K562 (cell line): ENCODE results near the gene AMOTL1. TPM values are rescaled to one million over a fixed set of nuclear protein-coding genes. Genes with fewer than 3 reads are reported as not detected.

ENCODE experiments used
- ATAC-seq: fragments of 200-7000 bp; cut with Tn5 transposase; 3 replicates; pipeline ENCODE4 v1.9.1; 2020; ENCODE audit warnings: moderate library complexity
- BruUV-seq: library from RNA; stranded (reverse); fragments of 400-500 nt; replicated peaks from 2 replicates; lab custom pipeline; 2021; lab: Mats Ljungman, UMichigan
- CTCF ChIA-PET: fragments of 300-600 bp; formaldehyde crosslinking; extraction: SDS; loops from one replicate; lab custom pipeline; 2021; ENCODE audit warnings: low intra/inter-chr PET ratio; lab: Yijun Ruan, JAX
- POLR2A ChIA-PET: fragments of 300-600, 350-650 bp; sonication (Branson Sonifier 250); formaldehyde crosslinking; extraction: SDS; loops from one replicate; lab custom pipeline; 2021; ENCODE audit warnings: antibody characterized with exemption, inconsistent platforms; lab: Yijun Ruan, JAX
- DNase-seq, 4 experiments: peaks; one replicate each; pipeline versions ENCODE4 v3.0.0 to v3.0.0-alpha.2; 2011 to 2018; ENCODE audit warnings: low spot score in 3 of 4, mixed read lengths in 3 of 4; ENCODE audit errors: extremely low read depth in 1 of 4
- FAIRE-seq: peaks from 2 replicates; lab custom pipeline; 2011; peaks lifted over from hg19 to GRCh38; lab: Jason Lieb, UNC
- H2AFZ ChIP-seq: 2 replicates; pipeline ENCODE4 v1.6.0; 2011; ENCODE audit warnings: low read depth, low read length, control low read depth, inconsistent platforms
- H3K27ac ChIP-seq: fragments of 200-600 bp; 3 replicates; pipeline ENCODE4 v1.8.0; 2011; ENCODE audit warnings: low read depth, mild to moderate bottlenecking, control low read depth, inconsistent platforms, low read length, moderate library complexity, mixed read lengths; ENCODE audit errors: extremely low read depth
- H3K27me3 ChIP-seq, 2 experiments: fragments of 300-600 bp in 1 of 2; 2 replicates in 1 of 2; 3 replicates in 1 of 2; pipeline versions ENCODE4 v1.6.0 to v1.8.0; 2011; ENCODE audit warnings: inconsistent platforms in 2 of 2, low read length in 2 of 2, mild to moderate bottlenecking in 1 of 2, mixed read lengths in 1 of 2, moderate library complexity in 1 of 2; ENCODE audit not compliant: control insufficient read depth in 2 of 2, insufficient read depth in 2 of 2
- H3K36me3 ChIP-seq: fragments of 300-600 bp; 3 replicates; pipeline ENCODE4 v1.8.0; 2011; ENCODE audit warnings: mild to moderate bottlenecking, low read length, inconsistent platforms; ENCODE audit not compliant: control insufficient read depth, insufficient read depth
- H3K4me1 ChIP-seq, 2 experiments: fragments of 200-600 bp in 1 of 2; replicated peaks in 1 of 2; 2 replicates in 1 of 2; 3 replicates in 1 of 2; pipeline versions ENCODE4 v1.5.1 to v1.8.0; 2011; ENCODE audit warnings: inconsistent platforms in 2 of 2, low read length in 2 of 2, mild to moderate bottlenecking in 1 of 2, mixed read lengths in 1 of 2, moderate library complexity in 1 of 2; ENCODE audit not compliant: control insufficient read depth in 2 of 2, insufficient read depth in 2 of 2
- H3K4me2 ChIP-seq: 2 replicates; pipeline ENCODE4 v1.6.1; 2011; ENCODE audit warnings: low read length, control low read depth, inconsistent platforms, mixed read lengths; ENCODE audit not compliant: insufficient read depth
- H3K4me3 ChIP-seq: fragments of 200-600 bp; sonication (generic), shearing (Covaris generic); 2 replicates; pipeline ENCODE4 v1.5.1; 2016; ENCODE audit warnings: control low read depth, inconsistent platforms
- H3K79me2 ChIP-seq: fragments of 200-600 bp; 3 replicates; pipeline ENCODE4 v1.8.0; 2011; ENCODE audit warnings: low read length, inconsistent platforms; ENCODE audit not compliant: control insufficient read depth, insufficient read depth
- H3K9ac ChIP-seq, 2 experiments: 2 replicates each; pipeline versions ENCODE4 v1.6.0 to v1.6.1; 2011; ENCODE audit warnings: low read depth in 2 of 2, low read length in 2 of 2, control low read depth in 1 of 2, inconsistent platforms in 1 of 2, mild to moderate bottlenecking in 1 of 2, mixed read lengths in 1 of 2; ENCODE audit not compliant: insufficient read depth in 1 of 2
- H3K9me1 ChIP-seq: one replicate; pipeline ENCODE4 v1.6.0; 2011; ENCODE audit warnings: inconsistent platforms, mild to moderate bottlenecking, low read length, moderate library complexity; ENCODE audit not compliant: control insufficient read depth, insufficient read depth
- H3K9me3 ChIP-seq: replicated peaks from 2 replicates; pipeline ENCODE4 v1.5.1; 2011; ENCODE audit warnings: low read depth, low read length, inconsistent platforms; ENCODE audit not compliant: control insufficient read depth, insufficient read depth
- H4K20me1 ChIP-seq: replicated peaks from 2 replicates; pipeline ENCODE4 v1.6.1; 2011; ENCODE audit warnings: low read length, inconsistent platforms, mixed read lengths; ENCODE audit not compliant: control insufficient read depth, insufficient read depth
- CTCF ChIP-seq, 3 experiments: IDR thresholded peaks in 2 of 3; conservative IDR thresholded peaks in 1 of 3; 2 replicates each; pipeline ENCODE4 v1.5.1; 2011 to 2012; ENCODE audit warnings: low read length in 3 of 3, mild to moderate bottlenecking in 3 of 3, control low read depth in 2 of 3, improper control_type of control experiment in 1 of 3, inconsistent platforms in 1 of 3, low read depth in 1 of 3, mixed read lengths in 1 of 3, moderate library complexity in 1 of 3; ENCODE audit not compliant: insufficient read depth in 2 of 3
- MAFK ChIP-seq: IDR thresholded peaks from 2 replicates; pipeline ENCODE4 v1.6.1; 2011; ENCODE audit warnings: low read length, improper control_type of control experiment
- RAD21 ChIP-seq, 2 experiments: fragments of 250-450 bp in 1 of 2; fragments of 450-650 bp in 1 of 2; sonication (Bioruptor Pico) in 1 of 2; formaldehyde crosslinking in 1 of 2; IDR thresholded peaks in 1 of 2; conservative IDR thresholded peaks in 1 of 2; 2 replicates each; pipeline versions ENCODE4 v1.4.0 to v1.8.0; 2020 to 2022; ENCODE audit warnings: mild to moderate bottlenecking in 2 of 2, moderate library complexity in 1 of 2
- REST ChIP-seq, 2 experiments: fragments of 450-650 bp; formaldehyde crosslinking in 1 of 2; IDR thresholded peaks; 2 replicates each; pipeline versions ENCODE4 v1.4.0 to v1.6.1; 2014 to 2020; ENCODE audit warnings: mild to moderate bottlenecking in 2 of 2, borderline replicate concordance in 1 of 2, low read depth in 1 of 2
- TGIF2 ChIP-seq: sonication (generic); formaldehyde crosslinking; IDR thresholded peaks from 2 replicates; pipeline ENCODE4 v1.8.1; 2022; ENCODE audit warnings: mild to moderate bottlenecking, missing genetic modification reagents, moderate library complexity
- WGBS: fragments of 100-300 bp; shearing (Covaris generic); methylation state at CpG from one replicate; pipeline ENCODE4 v1.1.6; 2016; ENCODE audit warnings: low coverage, mixed read lengths; ENCODE audit not compliant: insufficient coverage; ENCODE audit errors: missing lambda C conversion rate; 5-methylcytosine and 5-hydroxymethylcytosine counted together
- in situ Hi-C: fragments of 300-500 bp; cut with MboI; formaldehyde crosslinking; loops from 4 replicates; pipeline ENCODE4 v1.15.0; 2018; ENCODE audit warnings: inconsistent platforms, mixed read lengths
- intact Hi-C: fragments of 100-400 bp; cut with micrococcal nuclease; formaldehyde crosslinking; loops from 2 replicates; pipeline ENCODE4 v1.14.2; 2022
- polyA plus RNA-seq, 8 experiments: library from polyadenylated mRNA; depleted of rRNA in 4 of 8; stranded (reverse) in 5 of 8; unstranded in 3 of 8; fragments of >200 nt; fragmentation: Nextera tagmentation in 2 of 8; fragmentation: Illumina TruSeq in 1 of 8; extraction: Ambion mirVana in 2 of 8; extraction: Trizol in 1 of 8; gene quantifications; 2 replicates each; pipeline versions ENCODE4 v1.2.1 to v1.2.3, GENCODE V29; 2011 to 2014; ENCODE audit warnings: inconsistent platforms in 1 of 8, missing spikeins in 1 of 8
- total RNA-seq, 7 experiments: library from RNA; depleted of rRNA in 6 of 7; stranded (reverse); fragments of >200 nt in 6 of 7; fragmentation: Illumina TruSeq in 2 of 7; extraction: Trizol in 2 of 7; gene quantifications; 2 replicates each; pipeline versions ENCODE4 v1.2.1 to v1.2.3, GENCODE V29; 2011 to 2021; ENCODE audit warnings: low replicate concordance in 1 of 7

AMOTL1 gene
- total and polyA plus RNA-seq, 9 of the 15 experiments (the other 6 are each of a cell fraction or from before 2014, with no cell fraction given): 4.0 to 35.4 (median 14.0) TPM

- POLR2A ChIA-PET: interaction anchor here (0.6 to 1.4 kb wide), 4 partner anchors 12 to 19 kb away, joined by 3 read pairs; no protein-coding TSS in a partner anchor
- CTCF ChIA-PET: no interaction called here
Observed at GRCh38 chr11:94735907-94736306, 32.2 kb upstream of the AMOTL1 start.

More at GRCh38 chr11:94735907-94736306, 32.2 kb upstream of the AMOTL1 start:
- in situ Hi-C loops: no loop called here
- Histone ChIP-seq H3K79me2 (no peaks in the 10 kb centered on the region), H3K9me3 (no peaks in the 10 kb centered on the region), H4K20me1 (no peaks in the 10 kb centered on the region)
- TF ChIP-seq MAFK (no peak), TGIF2 (CRISPR knock-in tag) (no peak), RAD21 (CRISPR knock-in tag; conservative IDR thresholded peaks at IDR 0.05 in 1 of 2, IDR thresholded peaks at IDR 0.05 in 1 of 2) (peak in 1 of 2 experiments; percentile 57; a peak in 3 of 4 replicates), REST (IDR thresholded peaks at IDR 0.05; ENCODE audit: borderline replicate concordance) (0 out of 2 replicates have a peak, but pooled peaks have one; percentile 12), REST (CRISPR knock-in tag; IDR thresholded peaks at IDR 0.05; ENCODE audit: low read depth) (no peak), CTCF (IDR thresholded peaks at IDR 0.05 in 2 of 3, conservative IDR thresholded peaks at IDR 0.05 in 1 of 3; ENCODE audit: insufficient read depth in 2 of 3, low read depth in 1 of 3, low read length in 3 of 3) (peak in 2 of 3 experiments; percentile 8 to 9; a peak in 1 of 6 replicates)
- TF ChIP-seq, all 486 proteins: peak for 3
- no peak for FAIRE-seq
- Histone ChIP-seq H3K9ac (no peak overlapping the region), H3K27ac (no peak overlapping the region), H3K4me1 (peaks cover 12 to 37% of the 10 kb centered on the region in 2 experiments), H3K4me3 (no peak overlapping the region), H3K4me2 (no peak overlapping the region), H3K27me3 (peaks cover 0 to 15% of the 10 kb centered on the region in 2 experiments; a peak in 1 of 5 replicates), H3K9me1 (no peaks in the 10 kb centered on the region), H3K36me3 (no peaks in the 10 kb centered on the region), H2AFZ (no peak overlapping the region)
- no peak for DNase-seq
- no peak for ATAC-seq
- 34% methylated on average over 4 of the region's 4 CpGs for WGBS
- intact Hi-C loops: no loop called here
- no TSS peak for BruUV-seq
